Kidney epithelial cell (primary cell): ENCODE measurements around the gene DGKI. TPM values are rescaled to one million over a fixed set of nuclear protein-coding genes. Genes with fewer than 3 reads are reported as not detected.

ENCODE experiments used
- DNase-seq: peaks from one replicate; pipeline ENCODE4 v3.0.0-alpha.2; 2010; ENCODE audit warnings: low read depth
- H3K27me3 ChIP-seq: 2 replicates; pipeline ENCODE4 v1.6.0; 2011; ENCODE audit warnings: low read length; ENCODE audit not compliant: control insufficient read depth, insufficient read depth
- H3K36me3 ChIP-seq: 2 replicates; pipeline ENCODE4 v1.5.1; 2011; ENCODE audit warnings: low read length; ENCODE audit not compliant: control insufficient read depth, insufficient read depth
- H3K4me3 ChIP-seq: 2 replicates; pipeline ENCODE4 v1.5.1; 2011; ENCODE audit warnings: low read depth, mild to moderate bottlenecking, control low read depth, low read length
- CTCF ChIP-seq: IDR thresholded peaks from 2 replicates; pipeline ENCODE4 v1.5.1; 2011; ENCODE audit warnings: mild to moderate bottlenecking, moderate library complexity, low read length, control low read depth, inconsistent platforms; ENCODE audit not compliant: insufficient read depth, poor library complexity, severe bottlenecking
- total RNA-seq: library from RNA; depleted of rRNA; stranded (reverse); fragments of >200 nt; gene quantifications from 2 replicates; pipeline ENCODE4 v1.2.3, GENCODE V29; 2015

The DGKI gene
- total RNA-seq, 1 donor from 2014 or later: 3.5 TPM

DNA sequence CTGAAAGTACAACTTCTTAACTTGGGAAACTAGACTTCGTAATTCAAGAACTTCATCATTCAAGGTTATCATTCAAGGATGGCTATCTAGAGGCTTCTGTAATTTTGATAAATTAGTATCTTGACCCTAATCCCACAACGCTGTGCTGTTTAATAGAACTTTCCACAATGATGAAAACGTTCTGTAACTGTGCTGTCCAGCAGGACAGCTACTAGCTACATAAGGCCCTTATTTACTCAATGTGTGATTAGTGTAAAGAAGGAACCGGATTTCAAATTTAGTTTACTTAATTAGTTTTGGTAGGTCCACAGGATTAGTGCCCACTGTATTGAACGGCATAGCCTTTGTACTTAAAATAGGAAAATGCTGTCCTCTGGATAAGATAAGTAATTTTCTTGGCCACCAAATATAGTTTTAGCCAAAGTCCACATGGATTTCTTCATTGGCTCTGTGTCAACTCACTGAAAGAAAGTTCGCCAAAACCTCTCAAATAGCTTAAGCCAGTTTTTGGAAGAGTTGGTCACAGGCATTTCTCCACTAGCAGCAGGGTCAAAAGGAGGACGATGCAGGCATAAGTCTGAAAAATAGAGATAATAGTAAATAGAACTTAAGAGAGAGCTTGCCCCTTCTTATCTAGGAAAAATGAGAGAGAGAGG is 17.3 kb downstream of the DGKI start:
- Histone ChIP-seq H3K4me3 (no peak overlapping the region), H3K36me3 (no peaks in the 10 kb centered on the region), H3K27me3 (no peaks in the 10 kb centered on the region)
- no peak for TF ChIP-seq CTCF
- DNase-seq: no peak

DNA sequence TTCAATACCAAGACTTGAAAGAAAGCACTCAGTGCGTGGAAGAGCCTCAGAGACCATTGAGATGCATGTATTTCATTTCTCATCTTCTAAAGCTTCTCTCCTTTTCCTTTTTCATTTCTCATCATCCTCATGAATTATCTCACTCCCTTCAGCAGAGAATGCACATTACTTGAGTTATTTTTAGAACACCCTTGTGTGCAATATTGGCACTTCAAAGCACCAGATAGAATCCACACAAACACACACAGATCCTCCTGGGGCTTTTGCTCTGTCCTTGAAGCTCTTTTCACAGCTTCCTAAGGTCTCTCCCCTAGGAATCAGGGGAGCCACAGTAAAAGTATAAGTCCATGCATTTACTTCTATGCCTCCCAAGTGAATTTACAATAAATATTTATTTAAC is 18.3 kb downstream of the DGKI start:
- TF ChIP-seq CTCF: no peak

DNA sequence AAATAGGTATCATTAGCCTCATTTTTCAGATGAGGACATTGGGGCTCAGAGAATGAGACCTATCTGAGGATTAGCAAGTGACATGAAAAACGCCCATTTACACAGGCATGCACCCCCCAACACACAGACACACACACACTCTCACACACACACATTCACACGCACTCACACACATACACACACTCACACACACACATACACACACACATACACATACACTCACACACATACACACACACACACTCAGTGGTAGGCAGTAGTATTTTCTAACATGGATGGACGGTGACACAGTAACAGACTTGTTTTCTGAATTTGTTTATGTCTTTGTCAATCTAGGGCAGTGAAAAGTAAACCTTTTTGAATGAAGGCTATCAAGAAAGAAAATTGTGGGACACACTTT is 21.3 kb downstream of the DGKI start:
- H3K36me3 ChIP-seq: no peaks in the 10 kb centered on the region
- no peak for DNase-seq
- H3K4me3 ChIP-seq: no peak overlapping the region
- no peaks in the 10 kb centered on the region for H3K27me3 ChIP-seq
- TF ChIP-seq CTCF: no peak

More for the DNA sequence above, 18.3 kb downstream of the DGKI start:
- H3K27me3 ChIP-seq: no peaks in the 10 kb centered on the region
- H3K36me3 ChIP-seq: no peaks in the 10 kb centered on the region
- no peak overlapping the region for H3K4me3 ChIP-seq
- DNase-seq: no peak

- TF ChIP-seq CTCF: no peak
- Histone ChIP-seq H3K4me3 (no peak overlapping the region), H3K27me3 (no peaks in the 10 kb centered on the region), H3K36me3 (no peaks in the 10 kb centered on the region)
- no peak for DNase-seq
These were observed 25.9 kb downstream of the DGKI start for GRCh38 chr7:137820677-137821420.

DNA sequence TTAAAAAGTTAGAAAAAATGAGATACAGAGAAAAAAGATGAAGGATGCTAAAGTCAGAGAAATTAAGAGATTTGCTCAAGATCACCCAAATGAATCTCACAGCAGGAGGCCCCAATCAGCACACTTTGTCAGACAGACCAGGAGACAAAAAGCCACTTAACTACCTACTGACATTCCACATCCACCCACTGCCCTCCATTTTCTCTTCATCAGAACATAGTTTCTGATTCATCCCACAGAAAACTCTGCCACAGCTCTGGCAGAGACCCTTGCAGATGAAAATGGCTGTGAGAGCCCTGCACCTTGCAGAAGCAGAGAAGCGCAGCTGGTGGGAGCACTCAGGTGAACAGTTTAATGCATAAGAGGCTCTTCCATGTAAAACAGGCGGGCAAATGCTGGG is 26.6 kb downstream of the DGKI start:
- Histone ChIP-seq H3K27me3 (no peaks in the 10 kb centered on the region), H3K4me3 (no peak overlapping the region), H3K36me3 (no peaks in the 10 kb centered on the region)
- DNase-seq: no peak
- no peak for TF ChIP-seq CTCF
